ENCODE measurements around the gene ADAMTS2.

The ADAMTS2 gene

DNA sequence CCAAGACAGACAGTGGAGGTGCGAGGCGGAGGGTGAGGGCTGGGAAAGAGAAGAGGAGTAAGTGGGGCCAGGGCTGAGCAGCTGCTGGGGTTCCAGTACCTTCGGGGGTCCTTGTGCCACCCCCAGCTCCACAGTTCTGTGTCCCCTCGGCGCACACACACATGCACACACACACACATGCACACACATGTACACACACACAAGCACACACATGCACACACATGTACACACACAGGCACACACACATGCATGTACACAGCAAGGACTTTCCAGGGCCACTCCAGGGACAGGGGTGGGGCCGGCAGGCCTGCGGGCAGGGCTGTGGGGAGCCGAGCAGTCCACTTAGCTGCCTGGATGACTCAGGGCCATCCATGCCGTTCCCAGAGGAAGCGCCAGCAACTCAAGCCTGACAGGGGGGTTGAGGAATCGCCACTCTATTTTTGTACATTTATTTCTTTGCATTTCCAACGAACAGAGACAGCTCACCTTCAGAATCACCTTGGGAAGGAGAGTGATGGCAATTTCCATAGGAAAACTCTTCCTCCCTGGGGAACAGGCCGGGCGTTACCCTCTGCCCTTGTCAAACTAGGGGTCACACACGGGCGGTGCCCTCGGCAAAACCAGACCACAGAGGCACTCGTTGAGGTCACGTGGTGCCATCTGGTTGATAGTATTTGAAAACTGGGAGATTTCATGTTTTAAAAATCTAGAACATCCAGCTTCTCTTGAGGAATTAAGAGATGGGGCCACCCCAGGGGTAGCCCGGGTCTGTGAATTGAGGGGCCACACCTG, 135.7 kb downstream of the ADAMTS2 start:
- TF ChIP-seq SPI1 (IDR thresholded peaks at IDR 0.05; ENCODE audit: low read depth, low read length) (no peak), TAF1 (IDR thresholded peaks at IDR 0.05; ENCODE audit: low read depth, low read length) (no peak), POLR2A (IDR thresholded peaks at IDR 0.05; ENCODE audit: low read depth, low read length) (no peak), POU2F2 (IDR thresholded peaks at IDR 0.05; ENCODE audit: low read depth, low read length) (no peak), PAX5 (IDR thresholded peaks at IDR 0.05; ENCODE audit: insufficient read depth, low read length, severe bottlenecking) (no peak)
- DNase-seq (ENCODE audit: insufficient read length, low spot score) (no peak), FAIRE-seq (no peak)

DNA sequence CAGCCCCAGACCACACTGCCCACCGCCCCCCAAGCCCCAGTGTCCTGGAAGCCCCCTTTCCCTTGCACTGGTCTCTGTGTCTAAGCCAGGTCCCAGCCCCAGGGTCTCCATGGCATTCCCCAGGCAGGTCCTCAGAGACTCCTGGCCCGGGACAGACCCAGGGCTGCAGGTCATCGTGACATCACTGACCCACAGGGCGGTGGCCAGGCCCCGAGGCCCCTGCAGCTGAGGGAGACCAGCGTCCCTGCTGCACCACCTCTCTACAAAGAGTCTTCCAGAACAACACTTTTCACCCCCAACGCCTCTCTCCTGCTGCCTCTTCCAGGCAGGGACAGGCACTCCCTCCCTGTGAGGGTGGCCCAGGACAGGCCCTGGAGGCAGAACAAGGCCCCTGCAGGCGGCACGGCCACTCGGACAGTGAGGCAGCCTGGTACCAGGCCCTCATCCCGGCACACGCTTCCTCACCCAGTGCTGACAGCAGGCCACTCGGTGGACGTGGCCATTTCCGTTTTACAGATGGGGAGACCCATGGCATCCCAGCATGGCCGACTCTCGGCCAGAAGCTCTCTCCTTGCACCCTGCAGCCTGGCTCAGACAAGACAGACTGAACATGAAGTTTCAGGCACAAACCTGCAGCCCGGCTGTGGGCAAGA, 136.4 kb downstream of the ADAMTS2 start:
- TF ChIP-seq POLR2AphosphoS5 (IDR thresholded peaks at IDR 0.05; ENCODE audit: low read depth, low read length) (no peak), POU2F2 (IDR thresholded peaks at IDR 0.05; ENCODE audit: low read depth, low read length) (no peak), PAX5 (IDR thresholded peaks at IDR 0.05; ENCODE audit: insufficient read depth, low read length, severe bottlenecking) (no peak), POLR2A (IDR thresholded peaks at IDR 0.05; ENCODE audit: low read depth, low read length) (no peak)
- no peak for FAIRE-seq
- no peak for DNase-seq (ENCODE audit: insufficient read length, low spot score)

DNA sequence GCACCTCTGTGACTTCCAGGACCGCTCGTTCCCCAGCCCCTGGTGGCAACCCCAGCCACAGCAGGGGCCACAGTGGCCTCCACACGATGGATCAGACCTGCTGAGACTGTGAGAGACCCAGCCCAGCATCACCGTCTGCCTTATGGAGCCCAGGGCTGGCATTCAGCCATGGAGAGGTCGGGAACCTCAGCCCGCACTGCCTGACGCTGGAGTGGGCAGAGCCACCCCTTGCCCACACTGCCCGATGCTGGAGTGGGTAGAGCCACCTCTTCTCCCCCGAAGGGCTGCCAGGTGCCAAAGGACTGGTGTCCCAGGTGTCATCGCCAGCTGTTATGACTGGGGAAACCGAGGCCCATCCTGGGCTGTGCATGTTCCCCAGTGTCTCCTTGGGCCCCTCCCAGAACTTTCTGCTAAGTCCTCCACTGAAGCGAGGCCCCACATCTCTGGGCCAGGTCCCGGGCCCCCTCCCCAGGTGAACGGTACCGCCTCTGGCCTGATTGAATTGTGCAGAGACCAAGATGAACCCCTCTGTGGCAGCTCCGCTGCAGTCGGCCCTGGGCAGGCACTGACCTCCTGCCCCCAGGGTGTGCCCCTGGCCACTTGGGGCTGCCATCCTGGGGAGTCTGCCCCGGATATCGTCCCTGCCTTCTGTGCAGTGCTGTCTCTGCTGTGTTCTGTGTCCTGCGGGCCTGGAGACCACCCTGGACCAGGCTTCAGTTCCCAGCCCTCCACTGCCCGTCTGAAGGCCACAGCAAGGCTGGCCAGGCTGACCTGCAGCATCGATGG, 137.1 kb downstream of the ADAMTS2 start:
- FAIRE-seq = no peak
- TF ChIP-seq POLR2AphosphoS5 (IDR thresholded peaks at IDR 0.05; ENCODE audit: low read depth, low read length) = no peak
- DNase-seq (ENCODE audit: insufficient read length, low spot score) = no peak

DNA sequence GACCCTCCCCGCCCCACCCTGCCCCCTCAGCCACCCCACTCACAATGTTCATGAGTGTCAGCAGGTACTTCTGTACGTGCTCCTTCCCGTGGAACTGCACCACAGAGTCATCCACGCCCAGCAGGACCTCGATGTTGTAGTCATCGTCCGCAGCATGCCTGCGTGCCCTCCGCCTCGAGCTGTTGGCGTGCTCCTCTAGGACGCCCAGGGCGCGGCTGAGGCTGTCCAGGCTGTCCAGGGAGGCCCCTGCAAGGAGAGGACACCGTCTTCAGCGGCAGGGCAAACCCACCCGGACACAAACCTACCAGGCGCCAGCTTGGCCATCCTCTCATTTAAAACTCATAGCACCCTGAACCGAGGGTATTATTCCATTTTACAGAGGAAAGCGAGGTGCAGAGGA, 137.8 kb downstream of the ADAMTS2 start:
- FAIRE-seq (no peak), DNase-seq (ENCODE audit: insufficient read length, low spot score) (no peak)
- no peak for TF ChIP-seq TAF1 (IDR thresholded peaks at IDR 0.05; ENCODE audit: low read depth, low read length)
- no peak for TF ChIP-seq PAX5 (IDR thresholded peaks at IDR 0.05; ENCODE audit: insufficient read depth, low read length, severe bottlenecking)
- TF ChIP-seq POLR2A (IDR thresholded peaks at IDR 0.05; ENCODE audit: low read depth, low read length) = no peak
- TF ChIP-seq POU2F2 (IDR thresholded peaks at IDR 0.05; ENCODE audit: low read depth, low read length) = no peak
- TF ChIP-seq POLR2AphosphoS5 (IDR thresholded peaks at IDR 0.05; ENCODE audit: low read depth, low read length) = no peak
- no peak for TF ChIP-seq SPI1 (IDR thresholded peaks at IDR 0.05; ENCODE audit: low read depth, low read length)

DNA sequence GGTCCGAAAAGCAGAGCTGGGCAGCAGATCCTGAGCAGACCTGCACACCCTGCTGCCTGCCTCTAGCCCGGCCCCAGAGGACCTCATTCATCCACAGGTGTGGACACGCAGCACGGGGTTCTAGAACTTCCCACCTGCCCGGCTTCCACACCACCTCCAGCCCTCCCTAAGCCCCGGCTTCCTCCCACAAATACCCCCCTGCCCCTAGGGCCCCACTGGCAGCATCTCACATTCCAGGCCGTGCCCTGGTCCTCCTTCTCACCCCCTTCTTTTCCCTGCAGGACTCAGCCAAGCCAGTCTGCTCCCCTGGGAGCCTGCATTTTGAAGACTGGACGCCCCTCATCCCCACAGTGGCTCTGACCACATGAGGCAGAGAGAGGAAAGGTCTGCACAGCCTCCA, 138.9 kb downstream of the ADAMTS2 start:
- no peak for DNase-seq (ENCODE audit: insufficient read length, low spot score)
- FAIRE-seq = no peak
- no peak for TF ChIP-seq PAX5 (IDR thresholded peaks at IDR 0.05; ENCODE audit: insufficient read depth, low read length, severe bottlenecking)
- no peak for TF ChIP-seq POLR2AphosphoS5 (IDR thresholded peaks at IDR 0.05; ENCODE audit: low read depth, low read length)
- TF ChIP-seq SPI1 (IDR thresholded peaks at IDR 0.05; ENCODE audit: low read depth, low read length) = no peak
- no peak for TF ChIP-seq TAF1 (IDR thresholded peaks at IDR 0.05; ENCODE audit: low read depth, low read length)
- TF ChIP-seq POU2F2 (IDR thresholded peaks at IDR 0.05; ENCODE audit: low read depth, low read length) = no peak
- TF ChIP-seq POLR2A (IDR thresholded peaks at IDR 0.05; ENCODE audit: low read depth, low read length) = no peak

DNA sequence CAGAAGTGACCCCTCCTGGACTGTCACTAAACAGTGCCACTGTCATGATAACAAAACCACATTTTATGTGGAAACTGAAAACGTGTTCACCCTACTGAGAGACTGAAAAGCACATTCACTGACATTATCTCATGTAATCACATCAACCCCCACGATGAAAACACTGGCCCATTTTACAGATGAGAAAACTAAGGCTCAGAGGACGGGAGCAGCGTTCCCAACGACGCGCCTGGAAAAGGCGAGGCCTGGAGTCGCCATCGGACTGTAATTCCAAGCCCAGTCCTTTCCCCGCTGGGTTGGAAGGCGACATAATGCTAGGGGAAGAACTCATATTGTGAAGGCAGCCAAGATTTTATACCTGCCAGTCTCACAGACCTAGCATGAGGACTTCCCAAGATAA, 140.0 kb downstream of the ADAMTS2 start:
- TF ChIP-seq PAX5 (IDR thresholded peaks at IDR 0.05; ENCODE audit: insufficient read depth, low read length, severe bottlenecking) (no peak), SPI1 (IDR thresholded peaks at IDR 0.05; ENCODE audit: low read depth, low read length) (no peak), POLR2AphosphoS5 (IDR thresholded peaks at IDR 0.05; ENCODE audit: low read depth, low read length) (no peak), POLR2A (IDR thresholded peaks at IDR 0.05; ENCODE audit: low read depth, low read length) (no peak), TAF1 (IDR thresholded peaks at IDR 0.05; ENCODE audit: low read depth, low read length) (no peak), POU2F2 (IDR thresholded peaks at IDR 0.05; ENCODE audit: low read depth, low read length) (no peak)
- no peak for FAIRE-seq
- DNase-seq (ENCODE audit: insufficient read length, low spot score) = no peak

DNA sequence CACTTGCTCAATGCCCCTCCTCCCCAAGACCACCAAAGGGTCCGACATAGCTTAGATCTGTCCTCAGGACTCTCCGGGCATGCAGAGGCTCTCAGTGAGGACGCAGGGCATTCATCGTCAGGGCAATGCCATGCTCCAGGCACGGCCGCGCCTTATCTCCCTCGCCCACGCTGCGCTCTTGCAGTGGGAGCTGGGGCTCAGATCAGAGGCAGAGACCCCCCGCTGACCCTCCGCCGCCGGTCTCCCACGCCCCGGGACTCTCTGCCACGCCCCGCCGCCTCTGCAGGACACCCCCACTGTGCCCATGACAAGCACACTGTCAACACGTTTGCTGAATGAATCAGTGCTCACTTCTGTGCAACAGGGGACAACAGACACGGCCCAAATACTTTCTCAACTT, 140.7 kb downstream of the ADAMTS2 start:
- no peak for FAIRE-seq
- no peak for DNase-seq (ENCODE audit: insufficient read length, low spot score)
- no peak for TF ChIP-seq SPI1 (IDR thresholded peaks at IDR 0.05; ENCODE audit: low read depth, low read length)
- TF ChIP-seq POLR2AphosphoS5 (IDR thresholded peaks at IDR 0.05; ENCODE audit: low read depth, low read length) = no peak
- no peak for TF ChIP-seq POLR2A (IDR thresholded peaks at IDR 0.05; ENCODE audit: low read depth, low read length)
- TF ChIP-seq POU2F2 (IDR thresholded peaks at IDR 0.05; ENCODE audit: low read depth, low read length) = no peak
- no peak for TF ChIP-seq TAF1 (IDR thresholded peaks at IDR 0.05; ENCODE audit: low read depth, low read length)
- TF ChIP-seq PAX5 (IDR thresholded peaks at IDR 0.05; ENCODE audit: insufficient read depth, low read length, severe bottlenecking) = no peak

DNA sequence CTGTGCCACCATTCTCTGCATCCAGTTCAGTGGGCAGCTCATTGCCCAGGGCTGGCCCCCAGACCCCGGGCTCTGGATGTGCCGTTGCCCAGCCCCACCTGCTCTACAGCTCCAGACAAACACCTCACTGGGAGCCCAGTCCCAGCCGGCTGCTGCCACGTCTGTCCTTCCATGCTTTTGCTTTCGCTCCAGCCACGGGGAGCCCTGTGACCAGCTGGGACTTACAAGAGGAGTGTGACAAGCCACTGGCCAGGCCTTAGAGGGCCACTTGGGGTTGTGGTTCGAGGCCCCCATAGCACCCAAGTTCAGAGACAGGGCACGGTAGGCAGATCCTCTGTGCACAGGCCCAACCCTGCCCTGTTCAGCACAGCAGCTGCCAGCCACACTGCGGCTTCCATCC, 142.0 kb downstream of the ADAMTS2 start:
- DNase-seq (ENCODE audit: insufficient read length, low spot score) (no peak), FAIRE-seq (no peak)
- TF ChIP-seq POLR2AphosphoS5 (IDR thresholded peaks at IDR 0.05; ENCODE audit: low read depth, low read length) (no peak), POLR2A (IDR thresholded peaks at IDR 0.05; ENCODE audit: low read depth, low read length) (no peak)

DNA sequence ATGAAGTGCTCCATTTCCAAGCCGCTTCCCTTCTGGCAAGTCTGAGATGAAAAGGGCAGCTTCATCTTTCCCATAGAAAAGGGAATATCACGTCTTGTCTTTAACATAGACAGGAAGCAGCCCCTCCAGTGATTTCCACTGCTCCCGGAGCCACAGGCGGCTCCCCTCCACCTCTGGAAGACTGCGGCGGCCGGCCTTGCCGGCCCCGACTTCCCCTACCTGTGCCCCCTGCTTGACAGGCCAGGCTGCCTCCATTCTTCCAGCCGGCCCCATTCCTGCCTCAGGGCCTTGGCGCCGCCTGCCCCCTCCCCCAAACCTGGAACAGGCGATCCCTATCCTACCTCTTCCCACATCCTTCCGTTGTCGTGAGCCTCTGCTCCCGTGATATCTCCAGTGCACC, 143.3 kb downstream of the ADAMTS2 start:
- no peak for TF ChIP-seq SPI1 (IDR thresholded peaks at IDR 0.05; ENCODE audit: low read depth, low read length)
- TF ChIP-seq POU2F2 (IDR thresholded peaks at IDR 0.05; ENCODE audit: low read depth, low read length) = no peak
- no peak for TF ChIP-seq PAX5 (IDR thresholded peaks at IDR 0.05; ENCODE audit: insufficient read depth, low read length, severe bottlenecking)
- TF ChIP-seq TAF1 (IDR thresholded peaks at IDR 0.05; ENCODE audit: low read depth, low read length) = no peak
- DNase-seq (ENCODE audit: insufficient read length, low spot score) (no peak), FAIRE-seq (no peak)

DNA sequence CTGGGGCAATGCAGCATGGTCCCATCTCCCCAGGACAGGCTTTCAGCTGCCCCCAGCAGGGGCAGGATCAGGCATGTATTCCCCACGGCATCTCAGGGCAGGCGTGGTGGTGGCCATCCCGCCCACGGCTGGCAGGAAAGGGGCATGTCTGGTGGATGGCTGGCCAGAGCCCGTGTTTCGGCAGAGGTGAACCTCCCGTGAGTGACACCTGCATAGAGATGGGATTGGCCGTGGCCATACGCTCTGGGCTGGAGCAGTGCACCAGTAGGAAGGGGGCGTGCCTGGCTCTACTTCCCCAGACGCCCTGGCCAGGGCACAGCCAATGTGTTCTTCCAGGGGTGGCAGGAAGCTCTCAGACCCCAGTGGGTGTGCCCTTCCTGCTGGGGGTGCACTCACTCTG, 146.0 kb downstream of the ADAMTS2 start:
- FAIRE-seq (no peak), DNase-seq (ENCODE audit: insufficient read length, low spot score) (no peak)
- TF ChIP-seq SPI1 (IDR thresholded peaks at IDR 0.05; ENCODE audit: low read depth, low read length) = no peak

All from GM12891 (cell line).